HepG2 (cell line): ENCODE results near the gene LASP1.

Experiments used
- BCLAF1 ChIP-seq: fragments of 450-650 bp; IDR thresholded peaks from 2 replicates; pipeline ENCODE4 v1.6.1; 2017; ENCODE audit warnings: mild to moderate bottlenecking
- ETV6 ChIP-seq: sonication (generic); formaldehyde crosslinking; conservative IDR thresholded peaks from 2 replicates; pipeline ENCODE4 v1.4.0; 2020; ENCODE audit warnings: missing genetic modification reagents
- KAT2B ChIP-seq: fragments of 150-350 bp; IDR thresholded peaks from 2 replicates; pipeline ENCODE4 v1.6.1; 2014; ENCODE audit warnings: low read depth, low read length, borderline replicate concordance
- SMARCC2 ChIP-seq: fragments of 450-650 bp; IDR thresholded peaks from 2 replicates; pipeline ENCODE4 v1.6.1; 2017; ENCODE audit warnings: antibody characterized with exemption, mild to moderate bottlenecking
- ZNF263 ChIP-seq: sonication (generic); formaldehyde crosslinking; IDR thresholded peaks from 2 replicates; pipeline ENCODE4 v1.4.0; 2020; ENCODE audit warnings: missing genetic modification reagents
- ZNF280D ChIP-seq: sonication (generic); formaldehyde crosslinking; IDR thresholded peaks from 2 replicates; pipeline ENCODE4 v1.5.1; 2020; ENCODE audit warnings: mild to moderate bottlenecking, missing genetic modification reagents

GRCh38 chr17:38881600-38882191 is 11.8 kb downstream of the LASP1 start:
- TF ChIP-seq KAT2B (no peak), SMARCC2 (no peak), ZNF280D (CRISPR knock-in tag) (no peak), BCLAF1 (no peak), ZNF263 (no peak), ETV6 (CRISPR knock-in tag) (no peak)
